HepG2 (cell line): ENCODE measurements around the gene DSCAM. TPM values are rescaled to one million over a fixed set of nuclear protein-coding genes. Genes with fewer than 3 reads are reported as not detected.

Experiments used
- ATAC-seq: fragments of 200-7000 bp; cut with Tn5 transposase; 3 replicates; pipeline ENCODE4 v1.9.1; 2020; ENCODE audit warnings: mild to moderate bottlenecking, moderate library complexity
- BruUV-seq: library from RNA; stranded (reverse); fragments of 400-500 nt; replicated peaks from 2 replicates; lab custom pipeline; 2021; lab: Mats Ljungman, UMichigan
- CTCF ChIA-PET: fragments of 300-600 bp; formaldehyde crosslinking; extraction: SDS; loops from one replicate; lab custom pipeline; 2021; ENCODE audit warnings: low total read pairs, inconsistent platforms, low intra/inter-chr PET ratio; lab: Yijun Ruan, JAX
- POLR2A ChIA-PET: fragments of 350-600 bp; sonication (Branson Sonifier 250); formaldehyde crosslinking; loops from one replicate; lab custom pipeline; 2020; ENCODE audit warnings: antibody characterized with exemption, inconsistent platforms; lab: Yijun Ruan, JAX
- DNase-seq: peaks from one replicate; pipeline ENCODE4 v3.0.0-alpha.2; 2015; ENCODE audit warnings: low spot score
- FAIRE-seq: peaks from 3 replicates; lab custom pipeline; 2011; peaks lifted over from hg19 to GRCh38; lab: Jason Lieb, UNC
- H2AFZ ChIP-seq: one replicate; pipeline ENCODE4 v1.6.1; 2011; ENCODE audit warnings: low read length, inconsistent platforms
- H3K27ac ChIP-seq: fragments of 300-600 bp; 3 replicates; pipeline ENCODE4 v1.8.0; 2011; ENCODE audit warnings: mixed run types, mild to moderate bottlenecking, mixed read lengths, low read length, inconsistent platforms; ENCODE audit not compliant: insufficient read depth; ENCODE audit errors: extremely low read length
- H3K27me3 ChIP-seq, 2 experiments: fragments of 200-600 bp in 1 of 2; 2 replicates in 1 of 2; 3 replicates in 1 of 2; pipeline versions ENCODE4 v1.6.0 to v1.8.0; 2011; ENCODE audit warnings: low read length in 2 of 2, mild to moderate bottlenecking in 2 of 2, moderate library complexity in 2 of 2, inconsistent platforms in 1 of 2; ENCODE audit not compliant: insufficient read depth in 2 of 2, control insufficient read depth in 1 of 2
- H3K36me3 ChIP-seq, 2 experiments: fragments of 200-600 bp in 1 of 2; replicated peaks in 1 of 2; 2 replicates in 1 of 2; 3 replicates in 1 of 2; pipeline versions ENCODE4 v1.5.1 to v1.8.0; 2011; ENCODE audit warnings: low read length in 2 of 2, inconsistent platforms in 1 of 2; ENCODE audit not compliant: insufficient read depth in 2 of 2, control insufficient read depth in 1 of 2
- H3K4me1 ChIP-seq: 2 replicates; pipeline ENCODE4 v1.5.1; 2012; ENCODE audit warnings: low read length, inconsistent platforms; ENCODE audit not compliant: insufficient read depth
- H3K4me2 ChIP-seq: 2 replicates; pipeline ENCODE4 v1.6.0; 2011; ENCODE audit warnings: low read depth, low read length, inconsistent platforms
- H3K4me3 ChIP-seq, 3 experiments: fragments of 200-600 bp in 1 of 3; sonication (generic), shearing (Covaris generic) in 1 of 3; replicated peaks in 1 of 3; 2 replicates each; pipeline ENCODE4 v1.5.1; 2011 to 2016; ENCODE audit warnings: low read length in 3 of 3, inconsistent platforms in 2 of 3, low read depth in 2 of 3, mild to moderate bottlenecking in 2 of 3, control low read depth in 1 of 3, mixed read lengths in 1 of 3; ENCODE audit not compliant: insufficient read depth in 1 of 3
- H3K79me2 ChIP-seq: one replicate; pipeline ENCODE4 v1.6.1; 2011; ENCODE audit warnings: low read length, inconsistent platforms; ENCODE audit not compliant: insufficient read depth
- H3K9ac ChIP-seq: 2 replicates; pipeline ENCODE4 v1.6.0; 2011; ENCODE audit warnings: mild to moderate bottlenecking, low read depth, low read length, inconsistent platforms; ENCODE audit not compliant: insufficient read depth
- H3K9me3 ChIP-seq: 2 replicates; pipeline ENCODE4 v1.5.1; 2012; ENCODE audit warnings: mild to moderate bottlenecking, low read length
- H4K20me1 ChIP-seq: 2 replicates; pipeline ENCODE4 v1.6.0; 2011; ENCODE audit warnings: inconsistent platforms, mild to moderate bottlenecking, low read length, moderate library complexity; ENCODE audit not compliant: insufficient read depth
- NKX3-1 ChIP-seq: sonication (generic); formaldehyde crosslinking; IDR thresholded peaks from 2 replicates; pipeline ENCODE4 v1.5.0; 2020; ENCODE audit warnings: missing genetic modification reagents
- ZMYM2 ChIP-seq: sonication (generic); formaldehyde crosslinking; IDR thresholded peaks from 2 replicates; pipeline ENCODE4 v1.8.0; 2022; ENCODE audit warnings: mild to moderate bottlenecking, missing genetic modification reagents
- WGBS: methylation state at CpG from one replicate; pipeline ENCODE4 v1.1.6; 2017; ENCODE audit warnings: low lambda C conversion rate; 5-methylcytosine and 5-hydroxymethylcytosine counted together
- in situ Hi-C: cut with HindIII; loops from 2 replicates; pipeline ENCODE4 v1.10.0; 2017; ENCODE audit warnings: low pct_unique_long_range_greater_than_20kb; ENCODE audit not compliant: extremely low pct_ligation_motif_present
- intact Hi-C: fragments of 100-400 bp; cut with micrococcal nuclease; formaldehyde crosslinking; loops from one replicate; pipeline ENCODE4 v1.10.0; 2022; ENCODE audit not compliant: unreplicated experiment
- polyA plus RNA-seq, 8 experiments: library from polyadenylated mRNA; depleted of rRNA in 3 of 8; stranded (reverse) in 7 of 8; unstranded in 1 of 8; fragments of >200 nt; fragmentation: Illumina TruSeq in 4 of 8; extraction: Trizol in 4 of 8; gene quantifications; 2 replicates each; pipeline versions ENCODE4 v1.2.1 to v1.2.3, GENCODE V29; 2011 to 2016; ENCODE audit warnings: low read depth in 4 of 8, missing spikeins in 1 of 8, mixed read lengths in 1 of 8; ENCODE audit not compliant: insufficient read depth in 1 of 8
- total RNA-seq, 5 experiments: library from RNA; depleted of rRNA; stranded (reverse); fragments of >200 nt; fragmentation: Illumina TruSeq; extraction: Trizol; gene quantifications; 2 replicates each; pipeline ENCODE4 v1.2.3, GENCODE V29; 2016; ENCODE audit warnings: low read depth in 1 of 5
- TF ChIP-seq, protein P1 (sequence below): sonication (generic); formaldehyde crosslinking; conservative IDR thresholded peaks from 2 replicates; pipeline ENCODE4 v1.8.0; 2022; ENCODE audit warnings: low read depth, missing genetic modification reagents
- TF ChIP-seq, protein P2 (sequence below): sonication (generic); formaldehyde crosslinking; IDR thresholded peaks from 2 replicates; pipeline ENCODE4 v1.4.0; 2020; ENCODE audit warnings: low read depth, missing genetic modification reagents

DSCAM gene
- total and polyA plus RNA-seq, 2 of the 13 experiments (the other 11 are each of a cell fraction or from before 2014, with no cell fraction given): not detected

- Histone ChIP-seq H3K27me3 (no peaks in the 10 kb centered on the region), H3K36me3 (no peaks in the 10 kb centered on the region), H3K9me3 (peaks cover 96% of the 10 kb centered on the region), H3K4me1 (no peaks in the 10 kb centered on the region), H2AFZ (no peak overlapping the region), H3K4me3 (no peak overlapping the region), H4K20me1 (no peaks in the 10 kb centered on the region), H3K4me2 (no peak overlapping the region), H3K9ac (no peak overlapping the region), H3K27ac (no peak overlapping the region), H3K79me2 (no peaks in the 10 kb centered on the region)
- ATAC-seq (no peak), FAIRE-seq (no peak), DNase-seq (no peak)
- ChIA-PET CTCF (no interaction called here), POLR2A (no interaction called here)
- intact Hi-C loops: no loop called here
- BruUV-seq: no TSS peak
- TF ChIP-seq, protein P1, sequence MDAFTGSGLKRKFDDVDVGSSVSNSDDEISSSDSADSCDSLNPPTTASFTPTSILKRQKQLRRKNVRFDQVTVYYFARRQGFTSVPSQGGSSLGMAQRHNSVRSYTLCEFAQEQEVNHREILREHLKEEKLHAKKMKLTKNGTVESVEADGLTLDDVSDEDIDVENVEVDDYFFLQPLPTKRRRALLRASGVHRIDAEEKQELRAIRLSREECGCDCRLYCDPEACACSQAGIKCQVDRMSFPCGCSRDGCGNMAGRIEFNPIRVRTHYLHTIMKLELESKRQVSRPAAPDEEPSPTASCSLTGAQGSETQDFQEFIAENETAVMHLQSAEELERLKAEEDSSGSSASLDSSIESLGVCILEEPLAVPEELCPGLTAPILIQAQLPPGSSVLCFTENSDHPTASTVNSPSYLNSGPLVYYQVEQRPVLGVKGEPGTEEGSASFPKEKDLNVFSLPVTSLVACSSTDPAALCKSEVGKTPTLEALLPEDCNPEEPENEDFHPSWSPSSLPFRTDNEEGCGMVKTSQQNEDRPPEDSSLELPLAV (CRISPR knock-in tag): no peak
- TF ChIP-seq NKX3-1 (CRISPR knock-in tag) (no peak), ZMYM2 (no peak)
- TF ChIP-seq, protein P2, sequence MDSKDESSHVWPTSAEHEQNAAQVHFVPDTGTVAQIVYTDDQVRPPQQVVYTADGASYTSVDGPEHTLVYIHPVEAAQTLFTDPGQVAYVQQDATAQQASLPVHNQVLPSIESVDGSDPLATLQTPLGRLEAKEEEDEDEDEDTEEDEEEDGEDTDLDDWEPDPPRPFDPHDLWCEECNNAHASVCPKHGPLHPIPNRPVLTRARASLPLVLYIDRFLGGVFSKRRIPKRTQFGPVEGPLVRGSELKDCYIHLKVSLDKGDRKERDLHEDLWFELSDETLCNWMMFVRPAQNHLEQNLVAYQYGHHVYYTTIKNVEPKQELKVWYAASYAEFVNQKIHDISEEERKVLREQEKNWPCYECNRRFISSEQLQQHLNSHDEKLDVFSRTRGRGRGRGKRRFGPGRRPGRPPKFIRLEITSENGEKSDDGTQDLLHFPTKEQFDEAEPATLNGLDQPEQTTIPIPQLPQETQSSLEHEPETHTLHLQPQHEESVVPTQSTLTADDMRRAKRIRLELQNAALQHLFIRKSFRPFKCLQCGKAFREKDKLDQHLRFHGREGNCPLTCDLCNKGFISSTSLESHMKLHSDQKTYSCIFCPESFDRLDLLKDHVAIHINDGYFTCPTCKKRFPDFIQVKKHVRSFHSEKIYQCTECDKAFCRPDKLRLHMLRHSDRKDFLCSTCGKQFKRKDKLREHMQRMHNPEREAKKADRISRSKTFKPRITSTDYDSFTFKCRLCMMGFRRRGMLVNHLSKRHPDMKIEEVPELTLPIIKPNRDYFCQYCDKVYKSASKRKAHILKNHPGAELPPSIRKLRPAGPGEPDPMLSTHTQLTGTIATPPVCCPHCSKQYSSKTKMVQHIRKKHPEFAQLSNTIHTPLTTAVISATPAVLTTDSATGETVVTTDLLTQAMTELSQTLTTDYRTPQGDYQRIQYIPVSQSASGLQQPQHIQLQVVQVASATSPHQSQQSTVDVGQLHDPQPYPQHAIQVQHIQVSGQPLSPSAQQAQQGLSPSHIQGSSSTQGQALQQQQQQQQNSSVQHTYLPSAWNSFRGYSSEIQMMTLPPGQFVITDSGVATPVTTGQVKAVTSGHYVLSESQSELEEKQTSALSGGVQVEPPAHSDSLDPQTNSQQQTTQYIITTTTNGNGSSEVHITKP: no peak
- WGBS: 19% methylated on average over 1 of the region's 1 CpG
- in situ Hi-C loops: no loop called here
Observed at GRCh38 chr21:40766381-40766780, 80.6 kb downstream of the DSCAM start.
